Effector CD4-positive, alpha-beta T cell (primary cell): ENCODE measurements around the gene FLOT2.
"Not testable (repeated sequence)": the region's sequence is repeated elsewhere in the genome, so short reads cannot be mapped to it uniquely, and the experiment has no call there.

Source experiments
- DNase-seq: peaks from one replicate; pipeline ENCODE4 v3.0.0-alpha.2; 2020
- total RNA-seq: gene quantifications from one replicate; lab custom pipeline; 2026; lab: John Stamatoyannopoulos, UW

Gene FLOT2, protein sequence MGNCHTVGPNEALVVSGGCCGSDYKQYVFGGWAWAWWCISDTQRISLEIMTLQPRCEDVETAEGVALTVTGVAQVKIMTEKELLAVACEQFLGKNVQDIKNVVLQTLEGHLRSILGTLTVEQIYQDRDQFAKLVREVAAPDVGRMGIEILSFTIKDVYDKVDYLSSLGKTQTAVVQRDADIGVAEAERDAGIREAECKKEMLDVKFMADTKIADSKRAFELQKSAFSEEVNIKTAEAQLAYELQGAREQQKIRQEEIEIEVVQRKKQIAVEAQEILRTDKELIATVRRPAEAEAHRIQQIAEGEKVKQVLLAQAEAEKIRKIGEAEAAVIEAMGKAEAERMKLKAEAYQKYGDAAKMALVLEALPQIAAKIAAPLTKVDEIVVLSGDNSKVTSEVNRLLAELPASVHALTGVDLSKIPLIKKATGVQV
- 108 reads per million, percentile 84 among the genes with 10 or more reads in this experiment for total RNA-seq

DNA sequence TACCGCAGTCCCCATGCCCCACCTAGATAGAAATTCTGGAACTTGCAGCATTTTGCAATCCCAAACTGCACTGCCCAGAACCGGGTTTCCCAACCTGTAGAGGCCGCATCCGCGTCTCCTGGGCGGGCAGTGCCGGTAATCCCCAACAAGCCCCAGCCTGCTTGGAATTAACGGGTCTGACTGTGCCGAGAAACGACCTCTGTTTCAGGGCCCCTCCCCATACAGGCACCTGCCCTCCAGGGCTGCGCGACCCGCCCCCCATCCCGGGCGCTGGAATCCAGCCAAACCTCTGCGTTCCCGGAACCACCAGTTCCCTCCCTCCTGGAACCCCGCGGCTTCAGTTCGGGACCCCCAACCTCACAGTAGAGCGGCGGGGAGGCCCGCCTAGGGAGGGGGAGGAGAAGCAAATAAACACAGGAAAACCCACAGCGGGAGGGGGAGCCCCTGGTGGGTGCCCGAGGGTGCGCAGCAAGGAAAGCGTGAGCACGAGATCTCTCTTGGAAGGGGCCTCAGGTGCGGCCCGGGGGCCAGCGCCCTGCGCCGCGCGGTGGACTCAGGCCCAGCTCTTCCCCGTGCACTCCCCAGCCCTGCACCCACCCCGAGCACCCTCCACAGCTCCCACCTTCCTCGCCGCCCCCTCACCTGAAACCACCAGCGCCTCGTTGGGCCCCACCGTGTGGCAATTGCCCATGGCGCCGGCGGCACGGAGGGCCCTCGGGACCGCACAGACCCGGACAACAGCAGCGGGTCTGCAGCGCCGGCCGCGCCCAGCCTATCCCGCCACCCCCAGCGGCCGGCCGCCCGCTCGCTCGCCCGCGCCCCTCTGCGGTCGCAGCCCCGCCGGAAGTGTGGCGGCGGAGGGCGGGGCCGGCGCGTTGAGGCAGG is at the start of gene FLOT2:
FLOT2 (minus strand) TSS at position 850 of the 885 bp plus-strand sequence; CDS start at position 691, 159 bp downstream.
- DNase-seq, result peak; percentile 62

DNA sequence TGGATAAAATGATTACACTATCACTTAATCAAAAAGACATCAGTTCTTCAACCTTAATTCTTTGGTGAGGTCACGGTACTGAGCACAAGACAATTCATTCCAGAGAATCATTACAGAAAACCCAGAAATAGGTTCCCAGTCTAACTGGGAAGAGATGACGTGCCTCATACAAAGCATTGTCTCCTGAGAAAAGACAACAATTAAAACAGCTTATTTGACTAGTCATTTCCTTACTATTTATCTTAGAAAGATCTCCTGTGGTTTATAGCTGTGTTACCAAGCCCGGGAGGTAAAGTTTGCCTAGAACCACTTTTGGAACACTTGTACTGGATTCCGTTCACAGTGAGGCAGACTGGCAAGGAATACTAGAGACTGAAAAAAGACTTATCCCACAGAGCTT is 48.7 kb upstream of the FLOT2 start:
- DNase-seq, result no peak

DNA sequence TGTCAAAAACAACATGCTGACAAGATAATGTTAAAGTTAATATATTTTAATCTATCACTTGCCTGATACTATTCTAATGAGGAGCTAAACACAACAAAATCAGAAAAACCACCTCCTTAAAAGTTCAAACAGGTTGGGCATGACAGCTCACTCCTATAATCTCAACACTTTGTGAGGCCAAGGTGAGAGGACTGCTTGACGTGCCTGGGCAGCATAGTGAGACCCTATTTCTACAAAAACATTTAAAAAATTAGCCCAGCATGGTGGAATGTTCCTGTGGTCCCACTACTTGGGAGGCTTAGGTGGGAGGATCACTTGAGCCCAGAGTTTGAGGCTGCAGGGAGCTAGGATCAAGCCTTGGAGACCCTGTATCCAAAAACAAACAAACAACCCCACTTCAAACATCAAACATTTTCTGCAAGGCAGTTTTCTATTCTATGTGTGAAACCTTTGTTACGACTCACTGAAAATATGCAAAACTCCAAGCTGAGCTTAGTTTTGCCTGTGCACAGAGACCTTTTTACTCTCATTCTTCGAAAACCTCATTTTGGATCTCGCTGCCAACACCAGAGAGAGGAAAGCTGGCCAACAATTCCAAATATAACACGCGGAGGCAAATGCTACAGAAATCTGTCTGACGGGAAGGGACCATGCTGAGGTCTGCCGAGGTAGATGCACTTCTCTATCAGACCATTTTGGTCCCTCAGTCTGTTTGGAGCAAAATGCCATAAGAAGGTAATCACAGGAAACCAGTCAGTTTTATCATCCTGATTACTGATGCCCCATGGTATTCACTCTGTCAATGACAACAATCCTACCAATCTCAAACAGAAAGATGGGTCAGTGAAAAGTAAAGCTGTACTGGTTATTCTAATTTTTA is 47.6 kb upstream of the FLOT2 start:
- DNase-seq, result no peak

DNA sequence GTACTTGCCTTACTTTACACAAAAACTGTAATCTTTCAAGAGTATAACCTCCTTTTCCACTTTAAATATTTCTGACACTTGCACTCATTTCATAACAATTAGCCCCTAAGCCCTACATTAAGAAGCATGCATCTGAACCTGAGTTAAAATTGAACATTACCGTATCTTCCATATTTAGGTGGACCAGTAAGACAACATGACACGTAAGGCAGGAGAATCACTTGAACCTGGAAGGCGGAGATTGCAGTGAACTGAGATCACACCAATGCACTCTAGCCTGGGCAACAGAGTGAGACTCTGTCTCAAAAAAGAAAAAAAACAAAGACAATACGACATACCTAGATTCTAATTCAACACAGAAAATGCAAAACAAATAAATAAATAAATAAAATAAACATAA is 46.8 kb upstream of the FLOT2 start:
- no peak for DNase-seq

DNA sequence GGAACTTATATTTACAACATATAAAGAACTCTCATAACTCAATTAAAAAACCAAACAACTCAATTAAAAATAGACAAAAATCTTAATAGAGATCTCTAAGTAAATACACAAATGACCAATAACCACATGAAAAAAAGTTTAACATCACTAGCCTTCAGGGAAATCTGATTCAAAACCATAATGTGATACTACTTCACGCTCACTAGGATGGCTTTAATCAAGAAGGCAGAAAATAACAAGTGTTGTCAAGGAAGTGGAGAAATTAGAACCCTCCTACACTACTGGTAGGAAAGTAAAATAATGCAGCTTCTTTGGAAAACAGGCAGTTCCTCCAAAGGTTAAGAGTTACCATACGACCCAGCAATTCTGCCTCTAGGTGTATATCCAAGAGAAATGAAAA is 45.4 kb upstream of the FLOT2 start:
- no peak for DNase-seq

DNA sequence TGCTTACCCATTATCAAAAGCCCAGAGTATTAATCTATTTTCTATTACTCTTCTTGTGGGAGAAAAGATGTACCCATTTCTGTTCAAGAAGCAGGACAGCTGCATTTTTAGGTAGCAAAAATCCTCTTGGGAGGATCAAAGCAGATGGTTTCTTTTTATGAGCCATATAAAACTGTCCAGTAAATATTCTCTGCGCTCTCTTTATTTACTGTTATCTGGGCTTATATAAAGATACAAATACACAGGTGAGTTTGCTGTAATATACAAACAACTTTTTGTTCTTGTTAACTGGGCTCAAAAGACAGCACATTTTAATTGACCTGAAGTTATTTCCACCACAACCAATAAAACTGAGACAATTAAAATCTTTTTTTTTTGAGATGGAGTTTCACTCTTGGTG is 43.7 kb upstream of the FLOT2 start:
- DNase-seq, result no peak

DNA sequence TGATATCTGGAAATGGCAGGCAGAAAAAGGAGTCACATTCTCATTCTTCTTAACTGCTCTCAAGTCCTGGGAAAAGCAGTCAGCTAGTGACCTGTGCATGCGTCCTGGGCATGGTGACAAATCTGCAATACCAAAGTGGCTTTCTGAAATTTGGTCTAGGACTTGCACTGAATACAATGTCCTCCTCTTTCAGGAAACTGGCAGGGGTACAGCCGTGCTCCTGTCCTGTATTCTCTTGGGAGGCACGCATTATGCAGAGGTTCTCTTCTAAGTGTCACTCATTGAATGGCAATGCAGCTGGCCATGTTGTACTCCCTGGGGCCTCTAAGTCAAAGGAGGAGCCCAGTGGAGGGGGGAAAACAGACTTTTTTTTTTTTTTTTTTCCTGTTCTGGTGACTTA is 43.1 kb upstream of the FLOT2 start:
- no peak for DNase-seq

DNA sequence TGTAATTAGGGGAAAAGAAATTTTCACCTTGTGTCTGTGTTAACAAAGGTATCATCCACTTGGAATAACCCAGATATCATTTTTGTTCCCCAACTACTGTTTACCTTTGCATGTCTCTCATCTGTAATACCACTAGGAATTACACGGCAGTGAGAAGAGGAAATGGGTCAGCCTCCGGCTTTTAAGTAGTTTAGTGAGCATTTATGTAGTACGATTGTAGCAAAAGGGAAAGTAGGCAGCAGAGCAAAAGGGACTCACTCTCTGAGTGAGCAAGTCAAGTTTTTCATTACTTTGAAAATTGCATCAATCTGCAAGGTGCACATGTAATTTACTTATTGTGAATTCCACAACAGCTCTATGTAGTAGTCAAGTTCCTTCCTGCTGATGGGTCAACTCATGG is 42.6 kb upstream of the FLOT2 start:
- no peak for DNase-seq

DNA sequence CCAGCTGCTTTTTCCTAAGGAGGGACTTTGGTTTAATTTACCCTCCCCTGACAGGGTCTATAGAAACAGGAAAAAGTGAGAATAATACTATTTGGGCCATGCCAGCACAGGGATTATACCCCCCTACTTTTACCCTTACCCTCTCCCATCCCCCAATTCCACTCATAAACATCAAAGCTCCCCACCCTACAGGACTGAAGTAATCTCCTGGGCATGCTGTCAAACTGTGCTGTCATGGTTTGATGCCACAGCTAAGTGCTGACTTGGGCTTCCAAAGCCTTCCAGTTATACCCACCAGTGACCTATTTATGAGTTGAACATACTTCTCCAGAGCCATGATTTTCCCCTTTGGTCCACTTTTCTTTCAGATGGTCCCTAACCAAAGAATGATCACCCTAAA is 41.0 kb upstream of the FLOT2 start:
- DNase-seq, result no peak

DNA sequence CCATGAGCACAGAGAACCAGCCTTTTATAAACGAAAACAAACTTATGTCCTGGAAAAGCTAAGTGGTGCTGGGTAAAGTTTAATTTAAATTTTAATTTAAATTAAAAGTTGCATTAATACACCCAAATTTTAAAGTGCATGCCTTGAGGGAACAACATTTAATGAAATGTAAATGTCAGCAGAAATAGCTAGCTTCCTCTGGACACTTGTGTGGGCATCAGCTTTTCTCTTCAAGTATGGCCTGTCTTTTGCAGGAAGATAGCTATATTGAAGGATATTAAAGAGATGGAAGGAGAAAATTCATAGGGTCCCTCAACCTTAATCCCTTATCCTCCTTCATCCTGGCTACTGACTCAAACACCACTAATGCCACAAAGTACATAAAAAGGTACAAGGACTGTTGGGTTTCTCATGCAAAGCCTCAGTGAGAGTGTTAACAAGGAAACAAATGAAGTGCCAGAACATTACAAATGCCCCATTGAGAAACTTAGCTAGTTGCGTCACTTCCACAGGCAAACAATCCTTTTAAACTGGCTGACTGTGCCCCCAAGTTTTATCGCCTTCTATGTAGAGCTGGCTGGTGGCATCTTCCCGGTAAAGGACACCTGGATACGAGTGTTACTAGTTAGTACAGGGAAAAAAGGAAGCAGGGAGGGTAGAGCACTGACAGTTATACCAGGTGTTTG is 39.7 kb upstream of the FLOT2 start:
- DNase-seq, result no peak

DNA sequence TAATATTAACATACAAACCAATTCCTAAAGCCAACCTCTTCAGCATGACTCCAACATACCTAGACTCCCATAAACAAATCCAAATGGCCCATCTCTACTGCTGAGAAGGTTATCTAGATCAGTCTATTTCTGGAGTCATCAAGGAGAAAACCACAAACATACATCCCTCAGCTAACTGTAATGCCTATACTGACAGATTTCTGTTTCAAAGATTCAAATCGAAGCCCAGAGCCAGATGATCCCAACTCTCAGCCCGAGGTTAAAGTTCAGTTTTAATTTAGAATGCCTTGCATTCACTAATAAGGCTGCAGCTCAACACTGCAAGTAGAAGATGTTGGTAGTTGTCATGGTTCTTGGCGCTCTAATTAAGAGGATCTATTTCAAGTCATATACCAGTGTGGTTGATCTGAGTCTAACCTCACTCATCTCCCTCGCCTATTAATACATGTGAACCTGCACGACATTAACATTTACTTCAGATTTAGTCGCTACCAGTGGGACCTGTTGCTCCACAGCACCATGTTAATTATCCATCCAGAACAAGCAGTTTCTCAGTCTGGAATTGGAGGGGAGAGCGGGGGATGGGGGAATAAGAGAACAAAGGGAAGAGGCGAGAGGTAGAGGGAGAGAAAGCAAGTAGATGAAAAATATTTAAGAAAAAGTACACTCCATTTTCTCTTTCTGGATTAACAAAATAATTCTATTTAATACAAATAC is 38.4 kb upstream of the FLOT2 start:
- DNase-seq, result no peak

DNA sequence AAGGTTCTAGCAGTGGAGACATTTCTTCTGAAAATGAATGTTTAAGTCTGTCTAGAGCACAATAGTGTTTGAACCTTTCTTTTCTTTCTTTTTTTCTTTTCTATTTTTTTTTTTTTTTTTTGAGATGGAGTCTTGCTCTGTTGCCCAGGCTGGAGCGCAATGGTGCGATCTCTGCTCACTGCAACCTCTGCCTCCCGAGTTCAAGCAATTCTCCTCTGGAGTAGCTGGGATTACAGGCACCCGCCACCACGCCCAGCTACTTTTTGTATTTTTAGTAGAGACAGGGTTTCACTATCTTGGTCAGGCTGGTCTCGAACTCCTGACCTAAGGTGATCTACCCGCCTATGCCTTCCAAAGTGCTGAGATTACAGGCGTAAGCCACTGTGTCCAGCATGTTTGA is 37.0 kb upstream of the FLOT2 start:
- not testable (repeated sequence) for DNase-seq

DNA sequence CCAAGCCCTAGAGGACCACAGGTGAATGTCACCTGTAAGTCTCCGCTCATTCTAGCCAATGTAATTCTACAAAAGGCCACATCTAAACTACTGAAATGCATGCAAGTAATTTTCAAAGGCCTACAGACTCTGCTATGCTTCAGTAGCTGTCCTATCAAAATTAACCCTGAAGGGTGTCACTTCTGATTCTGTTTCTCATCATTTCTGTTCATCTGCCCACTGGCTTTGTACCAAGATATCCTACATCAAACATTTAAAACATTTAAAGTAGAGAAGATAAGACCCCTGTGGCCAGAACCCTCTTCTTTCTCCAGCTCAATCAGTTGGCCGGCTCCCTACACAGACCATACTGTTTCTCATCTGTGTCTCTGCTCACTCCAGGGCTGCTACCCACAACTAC is 32.3 kb upstream of the FLOT2 start:
- DNase-seq, result no peak

DNA sequence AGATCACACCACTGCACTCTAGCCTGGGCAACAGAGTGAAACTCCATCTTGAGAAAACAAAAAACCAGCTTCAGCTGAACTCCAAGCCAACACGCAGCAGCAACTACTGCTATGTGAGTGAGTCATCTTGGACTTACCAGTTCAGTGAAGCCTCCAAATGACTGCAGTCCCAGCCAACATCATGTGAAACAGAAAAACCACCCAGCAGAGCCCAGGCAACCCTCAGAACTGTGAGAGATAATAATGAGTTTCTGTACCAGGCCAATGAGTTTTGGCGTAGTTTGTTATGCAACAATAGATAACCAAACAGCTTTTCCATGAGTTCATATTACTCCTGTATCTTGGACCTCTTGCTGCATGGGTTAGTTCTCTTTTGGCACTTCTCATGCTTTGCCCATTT is 30.5 kb upstream of the FLOT2 start:
- no peak for DNase-seq

DNA sequence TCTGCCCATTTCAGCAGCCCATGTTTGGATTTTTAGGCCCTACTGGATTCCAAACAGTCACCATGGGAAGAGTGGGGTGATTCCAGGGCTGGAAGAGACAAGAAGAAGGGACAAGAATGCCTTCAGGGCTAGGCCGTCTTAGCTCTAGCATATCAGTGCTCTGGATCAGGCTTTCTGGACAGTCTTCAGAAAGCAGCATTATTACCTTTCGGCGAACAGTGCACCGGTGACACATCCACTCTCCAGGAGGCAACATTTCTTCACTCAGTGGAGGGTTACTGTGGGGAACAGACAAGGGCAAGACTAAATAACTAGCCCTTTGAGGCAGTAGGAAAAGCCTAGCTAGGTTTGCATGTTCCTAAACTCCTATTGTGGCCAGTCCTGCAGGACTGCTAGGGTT is 29.3 kb upstream of the FLOT2 start:
- no peak for DNase-seq

DNA sequence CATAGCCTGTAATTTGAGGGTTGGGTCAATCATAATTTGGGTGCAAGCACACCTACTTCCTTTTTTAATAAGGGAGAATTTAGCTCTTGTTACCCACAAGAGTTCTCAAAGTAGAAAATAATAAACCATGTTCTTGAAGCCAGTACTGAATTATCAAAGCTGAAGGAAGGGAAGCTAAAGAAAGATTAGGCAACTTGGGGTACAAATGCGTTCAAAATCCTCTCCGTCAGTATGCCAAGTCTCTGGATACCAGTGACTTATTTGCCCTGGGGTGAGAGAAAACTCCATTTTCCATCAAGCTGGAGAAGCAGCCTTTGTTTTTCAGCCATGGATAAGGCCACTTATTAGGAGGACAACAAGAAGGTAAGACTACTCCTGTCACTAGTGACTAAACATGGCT is 28.8 kb upstream of the FLOT2 start:
- no peak for DNase-seq

DNA sequence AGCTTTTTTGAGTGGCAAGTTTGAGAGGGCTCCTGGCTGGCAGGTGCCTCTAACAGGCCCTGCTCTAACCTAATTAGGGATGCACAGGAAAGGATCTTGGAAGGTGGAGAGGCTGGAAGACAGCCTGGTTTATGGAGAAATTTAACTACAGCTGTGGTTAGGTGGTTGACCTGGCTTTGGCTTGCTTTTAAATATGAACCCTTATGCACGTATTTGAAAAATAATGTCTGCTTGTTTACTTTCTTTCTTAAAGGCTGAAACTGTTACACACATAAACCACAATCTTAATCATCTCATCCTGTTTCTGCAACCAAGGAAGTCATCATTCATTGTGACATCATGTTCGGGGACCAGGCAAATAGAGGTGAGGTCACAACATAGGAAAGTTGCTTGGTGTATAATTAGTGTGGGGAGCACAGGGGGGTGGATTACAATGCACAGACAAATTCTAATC is 28.4 kb upstream of the FLOT2 start:
- peak; percentile 60 for DNase-seq

DNA sequence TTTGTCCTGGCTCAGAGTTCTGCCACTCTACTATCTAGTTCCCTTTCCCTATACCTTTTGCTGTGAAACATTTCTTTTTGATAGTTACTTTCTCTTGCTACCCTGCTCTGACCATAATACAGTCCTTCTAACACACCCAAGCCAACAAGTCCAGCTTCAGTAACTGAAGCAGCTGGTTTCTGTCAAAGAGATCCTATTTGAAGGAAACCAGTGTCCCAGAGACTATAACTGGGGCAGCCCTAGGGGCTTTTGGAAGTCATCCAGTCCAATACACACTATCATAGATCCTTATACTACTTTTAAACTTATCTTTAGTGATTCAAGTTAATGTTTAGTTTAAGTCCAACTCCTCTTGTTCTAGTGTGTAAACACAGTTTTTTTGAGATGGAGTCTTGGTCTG is 22.7 kb upstream of the FLOT2 start:
- DNase-seq, result no peak

DNA sequence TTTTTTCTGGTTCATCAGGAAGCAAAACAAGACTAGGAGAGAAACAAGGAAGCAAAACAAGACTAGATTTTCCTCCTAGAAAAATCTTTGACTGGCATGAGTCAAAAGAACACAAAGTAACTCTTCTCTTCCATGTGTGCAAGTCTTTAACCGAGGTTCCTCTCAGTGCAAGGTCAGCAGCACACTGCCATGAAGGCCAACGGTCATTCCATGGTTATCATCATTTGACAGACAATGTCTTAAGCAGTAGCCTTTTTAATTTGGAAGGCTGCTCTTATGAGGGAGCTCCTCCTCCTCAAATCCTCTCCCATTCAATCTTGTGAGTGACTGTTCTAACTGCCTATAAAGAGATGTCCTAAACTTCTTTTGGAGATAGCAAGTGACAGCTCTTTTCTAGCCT is 20.8 kb upstream of the FLOT2 start:
- no peak for DNase-seq

DNA sequence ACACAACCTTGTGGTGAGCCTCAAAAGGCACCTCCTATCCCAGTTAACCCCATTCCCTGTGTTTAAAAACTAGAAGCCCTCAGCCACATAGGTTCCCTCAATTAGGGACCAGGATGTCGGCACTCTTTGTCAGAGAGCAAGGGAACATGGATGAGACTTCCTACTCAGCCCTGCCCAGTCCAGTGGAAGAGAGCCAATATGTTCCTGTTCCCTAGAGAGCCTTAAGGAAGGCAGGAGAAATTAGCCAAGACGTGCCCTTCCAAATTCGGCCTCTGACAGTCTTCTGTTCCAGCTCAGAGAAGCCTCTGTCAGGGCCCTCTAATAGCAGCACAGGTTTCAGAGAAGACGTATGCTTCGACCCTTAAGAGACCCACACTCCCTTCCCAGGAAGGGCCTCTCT is 19.9 kb upstream of the FLOT2 start:
- no peak for DNase-seq

DNA sequence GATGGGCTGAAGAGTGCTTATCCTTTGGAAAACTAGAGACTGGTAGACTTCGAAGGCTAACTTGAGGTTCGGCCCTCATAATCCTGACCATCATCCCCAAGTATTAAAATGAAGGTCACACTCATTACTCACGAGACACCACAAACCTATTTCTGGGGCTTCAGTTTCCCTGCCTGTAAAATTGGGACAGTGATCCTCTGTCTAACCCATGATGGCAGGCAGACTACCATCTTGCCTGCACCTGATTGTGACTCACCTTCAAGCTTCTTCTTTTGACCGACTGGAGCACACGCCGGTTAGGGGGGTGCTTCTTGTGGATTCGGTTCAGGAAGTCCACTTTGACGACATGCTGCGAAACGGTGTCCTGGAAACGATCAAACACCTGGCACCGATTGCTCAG is 19.5 kb upstream of the FLOT2 start:
- DNase-seq, result no peak
